HepG2 (cell line): ENCODE measurements around the gene CDCP2. TPM values are rescaled to one million over a fixed set of nuclear protein-coding genes. Genes with fewer than 3 reads are reported as not detected.
A peak's percentile ranks its signal among the peaks of the same experiment; 100 is the strongest.

ENCODE experiments used
- ATF1 ChIP-seq: IDR thresholded peaks from 2 replicates; pipeline ENCODE4 v1.6.1; 2016; ENCODE audit warnings: mild to moderate bottlenecking, control low read depth
- ATF7 ChIP-seq, 2 experiments: fragments of 450-650 bp in 1 of 2; sonication (generic) in 1 of 2; formaldehyde crosslinking in 1 of 2; IDR thresholded peaks; 2 replicates each; pipeline versions ENCODE4 v1.4.0 to v1.6.1; 2016 to 2020; ENCODE audit warnings: antibody characterized with exemption in 1 of 2, mild to moderate bottlenecking in 1 of 2, missing genetic modification reagents in 1 of 2
- EED ChIP-seq: sonication (generic); formaldehyde crosslinking; IDR thresholded peaks from 2 replicates; pipeline ENCODE4 v1.5.0; 2020; ENCODE audit warnings: mild to moderate bottlenecking, missing genetic modification reagents
- FOXJ3 ChIP-seq: sonication (generic); formaldehyde crosslinking; IDR thresholded peaks from 2 replicates; pipeline ENCODE4 v1.4.0; 2020; ENCODE audit warnings: missing genetic modification reagents, mild to moderate bottlenecking, borderline replicate concordance
- HNRNPH1 ChIP-seq: fragments of 200-400 bp; formaldehyde crosslinking; optimal IDR thresholded peaks from 2 replicates; pipeline ENCODE3; 2017; ENCODE audit warnings: mild to moderate bottlenecking, low read depth, low read length
- KDM3A ChIP-seq: IDR thresholded peaks from 2 replicates; pipeline ENCODE4 v1.6.1; 2018; ENCODE audit warnings: low read depth, missing compliant biosample characterization
- NR1H2 ChIP-seq: sonication (generic); formaldehyde crosslinking; IDR thresholded peaks from 2 replicates; pipeline ENCODE4 v1.8.1; 2022; ENCODE audit warnings: low read depth, missing genetic modification reagents, borderline replicate concordance
- TRAFD1 ChIP-seq: sonication (generic); formaldehyde crosslinking; IDR thresholded peaks from 2 replicates; pipeline ENCODE4 v1.5.1; 2020; ENCODE audit warnings: missing genetic modification reagents, mild to moderate bottlenecking, borderline replicate concordance
- ZC3H13 ChIP-seq: sonication (generic); formaldehyde crosslinking; IDR thresholded peaks from 2 replicates; pipeline ENCODE4 v1.8.1; 2023; ENCODE audit warnings: mild to moderate bottlenecking, missing genetic modification reagents, moderate library complexity
- ZFP37 ChIP-seq: sonication (generic); formaldehyde crosslinking; IDR thresholded peaks from 2 replicates; pipeline ENCODE4 v1.4.0; 2020; ENCODE audit warnings: missing genetic modification reagents, borderline replicate concordance
- ZFP41 ChIP-seq: sonication (generic); formaldehyde crosslinking; IDR thresholded peaks from 2 replicates; pipeline ENCODE4 v1.4.0; 2020; ENCODE audit warnings: mild to moderate bottlenecking, missing genetic modification reagents, borderline replicate concordance
- ZNF275 ChIP-seq: sonication (generic); formaldehyde crosslinking; IDR thresholded peaks from 2 replicates; pipeline ENCODE4 v1.8.0; 2022; ENCODE audit warnings: missing genetic modification reagents, mild to moderate bottlenecking, inconsistent platforms, borderline replicate concordance
- ZNF556 ChIP-seq: sonication (generic); formaldehyde crosslinking; IDR thresholded peaks from 2 replicates; pipeline ENCODE4 v1.4.0; 2020; ENCODE audit warnings: mild to moderate bottlenecking, missing genetic modification reagents, borderline replicate concordance
- ZNF574 ChIP-seq: sonication (generic); formaldehyde crosslinking; IDR thresholded peaks from 2 replicates; pipeline ENCODE4 v1.4.0; 2020; ENCODE audit warnings: missing genetic modification reagents
- ZNF678 ChIP-seq: sonication (generic); formaldehyde crosslinking; IDR thresholded peaks from 2 replicates; pipeline ENCODE4 v1.4.0; 2020; ENCODE audit warnings: mild to moderate bottlenecking, missing genetic modification reagents
- ZNF781 ChIP-seq: sonication (generic); formaldehyde crosslinking; IDR thresholded peaks from 2 replicates; pipeline ENCODE4 v1.5.1; 2020; ENCODE audit warnings: borderline replicate concordance, mild to moderate bottlenecking, missing genetic modification reagents; ENCODE audit errors: not compliant biosample characterization
- ZNF850 ChIP-seq: sonication (generic); formaldehyde crosslinking; conservative IDR thresholded peaks from 2 replicates; pipeline ENCODE4 v1.9.0; 2021; ENCODE audit warnings: mild to moderate bottlenecking, missing genetic modification reagents
- polyA plus RNA-seq, 8 experiments: library from polyadenylated mRNA; depleted of rRNA in 3 of 8; stranded (reverse) in 7 of 8; unstranded in 1 of 8; fragments of >200 nt; fragmentation: Illumina TruSeq in 4 of 8; extraction: Trizol in 4 of 8; gene quantifications; 2 replicates each; pipeline versions ENCODE4 v1.2.1 to v1.2.3, GENCODE V29; 2011 to 2016; ENCODE audit warnings: low read depth in 4 of 8, missing spikeins in 1 of 8, mixed read lengths in 1 of 8; ENCODE audit not compliant: insufficient read depth in 1 of 8
- total RNA-seq, 5 experiments: library from RNA; depleted of rRNA; stranded (reverse); fragments of >200 nt; fragmentation: Illumina TruSeq; extraction: Trizol; gene quantifications; 2 replicates each; pipeline ENCODE4 v1.2.3, GENCODE V29; 2016; ENCODE audit warnings: low read depth in 1 of 5

CDCP2 gene
- total and polyA plus RNA-seq, 2 of the 13 experiments (the other 11 are each of a cell fraction or from before 2014, with no cell fraction given) = not detected

GRCh38 chr1:54121482-54122134, 31.2 kb downstream of the CDCP2 start (continued):
- TF ChIP-seq ZNF574 (CRISPR knock-in tag) (no peak; the same call in 1 of the 2 replicates), NR1H2 (CRISPR knock-in tag) (no peak), ZNF850 (CRISPR knock-in tag) (no peak), ATF7 (IDR thresholded peaks at IDR 0.05) (no peak), ATF7 (CRISPR knock-in tag; IDR thresholded peaks at IDR 0.05) (no peak), KDM3A (CRISPR knock-in tag) (no peak), FOXJ3 (CRISPR knock-in tag) (no peak), ZNF556 (CRISPR knock-in tag) (no peak), ZFP37 (CRISPR knock-in tag) (no peak), ZC3H13 (CRISPR knock-in tag) (no peak), ZNF678 (CRISPR knock-in tag) (no peak), EED (0 out of 2 replicates have a peak, but pooled peaks have one; percentile 49), TRAFD1 (CRISPR knock-in tag) (no peak), ZNF781 (CRISPR knock-in tag) (no peak), HNRNPH1 (no peak), ZNF275 (no peak), ATF1 (CRISPR knock-in tag) (no peak), ZFP41 (CRISPR knock-in tag) (no peak)
